Measurements from ENCODE around the gene NUCKS1. TPM values are rescaled to one million over a fixed set of nuclear protein-coding genes. Genes with fewer than 3 reads are reported as not detected.

The NUCKS1 gene
- total RNA-seq, 1 experiment from 2014 or later: 237 TPM

DNA sequence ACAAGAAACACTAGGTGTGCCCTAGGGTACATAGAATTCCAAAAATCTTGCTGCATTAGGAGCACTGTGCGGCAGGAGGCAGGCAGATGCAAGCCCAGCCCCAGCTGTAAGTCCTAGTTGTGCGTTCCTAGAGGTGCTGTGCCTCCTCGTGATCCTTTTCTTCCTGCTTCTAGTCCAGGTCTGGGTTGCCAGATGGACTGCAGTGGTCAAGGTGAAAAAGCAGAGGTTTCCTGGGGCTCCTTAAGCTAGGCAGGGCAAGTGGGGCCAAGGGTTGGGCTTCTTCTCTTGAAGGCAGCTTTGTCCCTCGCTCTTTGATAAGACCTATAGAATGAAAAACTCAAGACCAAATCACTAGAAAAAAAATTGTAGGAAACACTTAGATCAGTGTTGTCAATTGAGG lies 48.1 kb downstream of the NUCKS1 start:
- Histone ChIP-seq H3K79me2 (ENCODE audit: insufficient read depth, low read length) (no peaks in the 10 kb centered on the region), H2AFZ (ENCODE audit: low read depth, low read length, poor library complexity, severe bottlenecking) (no peak overlapping the region), H3K4me1 (ENCODE audit: control insufficient read depth in 1 of 2, insufficient read depth in 2 of 2, low read length in 2 of 2) (no peaks in the 10 kb centered on the region), H3K9ac (ENCODE audit: low read length) (no peak overlapping the region), H3K4me3 (replicated peaks in 1 of 2; ENCODE audit: low read depth in 1 of 2, low read length in 2 of 2) (no peak overlapping the region), H3K27ac (ENCODE audit: low read depth, low read length) (no peak overlapping the region), H3K27me3 (ENCODE audit: insufficient read depth, low read length) (no peaks in the 10 kb centered on the region), H3K4me2 (ENCODE audit: low read length) (no peak overlapping the region), H4K20me1 (ENCODE audit: insufficient read depth) (no peaks in the 10 kb centered on the region; the same call in 1 of the 2 replicates), H3K9me3 (ENCODE audit: control insufficient read depth in 1 of 2, insufficient read depth in 1 of 2, low read depth in 1 of 2, low read length in 2 of 2) (no peaks in the 10 kb centered on the region), H3K9me2 (ENCODE audit: insufficient read depth) (no peaks in the 10 kb centered on the region), H3K36me3 (ENCODE audit: control insufficient read depth in 1 of 2, insufficient read depth in 2 of 2, low read length in 2 of 2) (no peaks in the 10 kb centered on the region)
- ChIA-PET POLR2A (no interaction called here), RAD21 (ENCODE audit: low non-redundant PET in 1 of 2, low total read pairs in 2 of 2, uncharacterized antibody in 2 of 2, unreplicated experiment in 2 of 2) (no interaction called here), CTCF (interaction anchor here (2.9 kb wide), 1 partner anchor 10 kb away, joined by 10 read pairs; no protein-coding TSS in a partner anchor)
- no peak for ATAC-seq
- intact Hi-C loops (cut with micrococcal nuclease): no loop called here
- TF ChIP-seq RAD21 (IDR thresholded peaks at IDR 0.05; ENCODE audit: low read depth) (no peak), EZH2phosphoT487 (IDR thresholded peaks at IDR 0.05; ENCODE audit: borderline replicate concordance) (no peak), POLR2AphosphoS5 (IDR thresholded peaks at IDR 0.05; ENCODE audit: low read depth, low read length) (no peak), ELF1 (IDR thresholded peaks at IDR 0.05; ENCODE audit: borderline replicate concordance, low read depth) (no peak), POLR2A (IDR thresholded peaks at IDR 0.05; ENCODE audit: borderline replicate concordance, extremely low read depth, insufficient read depth, insufficient read length) (no peak), CBX3 (IDR thresholded peaks at IDR 0.05; ENCODE audit: low read depth) (no peak)
- TF ChIP-seq, protein P1, sequence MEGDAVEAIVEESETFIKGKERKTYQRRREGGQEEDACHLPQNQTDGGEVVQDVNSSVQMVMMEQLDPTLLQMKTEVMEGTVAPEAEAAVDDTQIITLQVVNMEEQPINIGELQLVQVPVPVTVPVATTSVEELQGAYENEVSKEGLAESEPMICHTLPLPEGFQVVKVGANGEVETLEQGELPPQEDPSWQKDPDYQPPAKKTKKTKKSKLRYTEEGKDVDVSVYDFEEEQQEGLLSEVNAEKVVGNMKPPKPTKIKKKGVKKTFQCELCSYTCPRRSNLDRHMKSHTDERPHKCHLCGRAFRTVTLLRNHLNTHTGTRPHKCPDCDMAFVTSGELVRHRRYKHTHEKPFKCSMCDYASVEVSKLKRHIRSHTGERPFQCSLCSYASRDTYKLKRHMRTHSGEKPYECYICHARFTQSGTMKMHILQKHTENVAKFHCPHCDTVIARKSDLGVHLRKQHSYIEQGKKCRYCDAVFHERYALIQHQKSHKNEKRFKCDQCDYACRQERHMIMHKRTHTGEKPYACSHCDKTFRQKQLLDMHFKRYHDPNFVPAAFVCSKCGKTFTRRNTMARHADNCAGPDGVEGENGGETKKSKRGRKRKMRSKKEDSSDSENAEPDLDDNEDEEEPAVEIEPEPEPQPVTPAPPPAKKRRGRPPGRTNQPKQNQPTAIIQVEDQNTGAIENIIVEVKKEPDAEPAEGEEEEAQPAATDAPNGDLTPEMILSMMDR (IDR thresholded peaks at IDR 0.05 in 2 of 3, conservative IDR thresholded peaks at IDR 0.05 in 1 of 3; ENCODE audit: borderline replicate concordance in 1 of 3, insufficient read depth in 1 of 3, low read depth in 2 of 3, low read length in 2 of 3): no peak
- TF ChIP-seq, protein P2, sequence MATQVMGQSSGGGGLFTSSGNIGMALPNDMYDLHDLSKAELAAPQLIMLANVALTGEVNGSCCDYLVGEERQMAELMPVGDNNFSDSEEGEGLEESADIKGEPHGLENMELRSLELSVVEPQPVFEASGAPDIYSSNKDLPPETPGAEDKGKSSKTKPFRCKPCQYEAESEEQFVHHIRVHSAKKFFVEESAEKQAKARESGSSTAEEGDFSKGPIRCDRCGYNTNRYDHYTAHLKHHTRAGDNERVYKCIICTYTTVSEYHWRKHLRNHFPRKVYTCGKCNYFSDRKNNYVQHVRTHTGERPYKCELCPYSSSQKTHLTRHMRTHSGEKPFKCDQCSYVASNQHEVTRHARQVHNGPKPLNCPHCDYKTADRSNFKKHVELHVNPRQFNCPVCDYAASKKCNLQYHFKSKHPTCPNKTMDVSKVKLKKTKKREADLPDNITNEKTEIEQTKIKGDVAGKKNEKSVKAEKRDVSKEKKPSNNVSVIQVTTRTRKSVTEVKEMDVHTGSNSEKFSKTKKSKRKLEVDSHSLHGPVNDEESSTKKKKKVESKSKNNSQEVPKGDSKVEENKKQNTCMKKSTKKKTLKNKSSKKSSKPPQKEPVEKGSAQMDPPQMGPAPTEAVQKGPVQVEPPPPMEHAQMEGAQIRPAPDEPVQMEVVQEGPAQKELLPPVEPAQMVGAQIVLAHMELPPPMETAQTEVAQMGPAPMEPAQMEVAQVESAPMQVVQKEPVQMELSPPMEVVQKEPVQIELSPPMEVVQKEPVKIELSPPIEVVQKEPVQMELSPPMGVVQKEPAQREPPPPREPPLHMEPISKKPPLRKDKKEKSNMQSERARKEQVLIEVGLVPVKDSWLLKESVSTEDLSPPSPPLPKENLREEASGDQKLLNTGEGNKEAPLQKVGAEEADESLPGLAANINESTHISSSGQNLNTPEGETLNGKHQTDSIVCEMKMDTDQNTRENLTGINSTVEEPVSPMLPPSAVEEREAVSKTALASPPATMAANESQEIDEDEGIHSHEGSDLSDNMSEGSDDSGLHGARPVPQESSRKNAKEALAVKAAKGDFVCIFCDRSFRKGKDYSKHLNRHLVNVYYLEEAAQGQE (IDR thresholded peaks at IDR 0.05; ENCODE audit: low read depth): no peak
- no TSS peak for BruUV-seq (replicated peaks)
- no peak for DNase-seq (ENCODE audit: low read depth, low spot score)
